HepG2 (cell line): Measurements from ENCODE around the gene ADIRF. TPM values are rescaled to one million over a fixed set of nuclear protein-coding genes. Genes with fewer than 3 reads are reported as not detected.
A peak's percentile ranks its signal among the peaks of the same experiment; 100 is the strongest.

Experiments
- ATAC-seq: fragments of 200-7000 bp; cut with Tn5 transposase; 3 replicates; pipeline ENCODE4 v1.9.1; 2020; ENCODE audit warnings: mild to moderate bottlenecking, moderate library complexity
- BruUV-seq: library from RNA; stranded (reverse); fragments of 400-500 nt; replicated peaks from 2 replicates; lab custom pipeline; 2021; lab: Mats Ljungman, UMichigan
- CTCF ChIA-PET: fragments of 300-600 bp; formaldehyde crosslinking; extraction: SDS; loops from one replicate; lab custom pipeline; 2021; ENCODE audit warnings: low total read pairs, inconsistent platforms, low intra/inter-chr PET ratio; lab: Yijun Ruan, JAX
- POLR2A ChIA-PET: fragments of 350-600 bp; sonication (Branson Sonifier 250); formaldehyde crosslinking; loops from one replicate; lab custom pipeline; 2020; ENCODE audit warnings: antibody characterized with exemption, inconsistent platforms; lab: Yijun Ruan, JAX
- DNase-seq: peaks from one replicate; pipeline ENCODE4 v3.0.0-alpha.2; 2015; ENCODE audit warnings: low spot score
- FAIRE-seq: peaks from 3 replicates; lab custom pipeline; 2011; peaks lifted over from hg19 to GRCh38; lab: Jason Lieb, UNC
- H2AFZ ChIP-seq: one replicate; pipeline ENCODE4 v1.6.1; 2011; ENCODE audit warnings: low read length, inconsistent platforms
- H3K27ac ChIP-seq: fragments of 300-600 bp; 3 replicates; pipeline ENCODE4 v1.8.0; 2011; ENCODE audit warnings: mixed run types, mild to moderate bottlenecking, mixed read lengths, low read length, inconsistent platforms; ENCODE audit not compliant: insufficient read depth; ENCODE audit errors: extremely low read length
- H3K27me3 ChIP-seq, 2 experiments: fragments of 200-600 bp in 1 of 2; 2 replicates in 1 of 2; 3 replicates in 1 of 2; pipeline versions ENCODE4 v1.6.0 to v1.8.0; 2011; ENCODE audit warnings: low read length in 2 of 2, mild to moderate bottlenecking in 2 of 2, moderate library complexity in 2 of 2, inconsistent platforms in 1 of 2; ENCODE audit not compliant: insufficient read depth in 2 of 2, control insufficient read depth in 1 of 2
- H3K36me3 ChIP-seq, 2 experiments: fragments of 200-600 bp in 1 of 2; replicated peaks in 1 of 2; 2 replicates in 1 of 2; 3 replicates in 1 of 2; pipeline versions ENCODE4 v1.5.1 to v1.8.0; 2011; ENCODE audit warnings: low read length in 2 of 2, inconsistent platforms in 1 of 2; ENCODE audit not compliant: insufficient read depth in 2 of 2, control insufficient read depth in 1 of 2
- H3K4me1 ChIP-seq: 2 replicates; pipeline ENCODE4 v1.5.1; 2012; ENCODE audit warnings: low read length, inconsistent platforms; ENCODE audit not compliant: insufficient read depth
- H3K4me2 ChIP-seq: 2 replicates; pipeline ENCODE4 v1.6.0; 2011; ENCODE audit warnings: low read depth, low read length, inconsistent platforms
- H3K4me3 ChIP-seq, 3 experiments: fragments of 200-600 bp in 1 of 3; sonication (generic), shearing (Covaris generic) in 1 of 3; replicated peaks in 1 of 3; 2 replicates each; pipeline ENCODE4 v1.5.1; 2011 to 2016; ENCODE audit warnings: low read length in 3 of 3, inconsistent platforms in 2 of 3, low read depth in 2 of 3, mild to moderate bottlenecking in 2 of 3, control low read depth in 1 of 3, mixed read lengths in 1 of 3; ENCODE audit not compliant: insufficient read depth in 1 of 3
- H3K79me2 ChIP-seq: one replicate; pipeline ENCODE4 v1.6.1; 2011; ENCODE audit warnings: low read length, inconsistent platforms; ENCODE audit not compliant: insufficient read depth
- H3K9ac ChIP-seq: 2 replicates; pipeline ENCODE4 v1.6.0; 2011; ENCODE audit warnings: mild to moderate bottlenecking, low read depth, low read length, inconsistent platforms; ENCODE audit not compliant: insufficient read depth
- H3K9me3 ChIP-seq: 2 replicates; pipeline ENCODE4 v1.5.1; 2012; ENCODE audit warnings: mild to moderate bottlenecking, low read length
- H4K20me1 ChIP-seq: 2 replicates; pipeline ENCODE4 v1.6.0; 2011; ENCODE audit warnings: inconsistent platforms, mild to moderate bottlenecking, low read length, moderate library complexity; ENCODE audit not compliant: insufficient read depth
- ARNT2 ChIP-seq: sonication (generic); formaldehyde crosslinking; IDR thresholded peaks from 2 replicates; pipeline ENCODE4 v1.8.0; 2022; ENCODE audit warnings: mild to moderate bottlenecking, low read depth, missing genetic modification reagents, moderate library complexity
- ATF7 ChIP-seq, 2 experiments: fragments of 450-650 bp in 1 of 2; sonication (generic) in 1 of 2; formaldehyde crosslinking in 1 of 2; IDR thresholded peaks; 2 replicates each; pipeline versions ENCODE4 v1.4.0 to v1.6.1; 2016 to 2020; ENCODE audit warnings: antibody characterized with exemption in 1 of 2, mild to moderate bottlenecking in 1 of 2, missing genetic modification reagents in 1 of 2
- BORCS8-MEF2B ChIP-seq: sonication (generic); formaldehyde crosslinking; IDR thresholded peaks from 2 replicates; pipeline ENCODE4 v1.8.0; 2022; ENCODE audit warnings: mild to moderate bottlenecking, missing genetic modification reagents
- GATA4 ChIP-seq: sonication (generic); IDR thresholded peaks from 2 replicates; pipeline ENCODE4 v1.6.1; 2016; ENCODE audit warnings: antibody characterized with exemption, low read depth, borderline replicate concordance
- MAFG ChIP-seq: sonication (generic); formaldehyde crosslinking; IDR thresholded peaks from 2 replicates; pipeline ENCODE4 v1.5.1; 2020; ENCODE audit warnings: mild to moderate bottlenecking, missing genetic modification reagents
- PHF5A ChIP-seq: IDR thresholded peaks from one replicate; pipeline ENCODE4 v1.6.1; 2018; ENCODE audit warnings: low read depth, missing genetic modification reagents; ENCODE audit not compliant: unreplicated experiment
- ZNF644 ChIP-seq: IDR thresholded peaks from 2 replicates; pipeline ENCODE4 v1.6.1; 2016; ENCODE audit warnings: low read depth
- ZNF768 ChIP-seq: sonication (generic); formaldehyde crosslinking; IDR thresholded peaks from 2 replicates; pipeline ENCODE4 v1.4.0; 2020; ENCODE audit warnings: missing genetic modification reagents
- ZNF776 ChIP-seq: sonication (generic); formaldehyde crosslinking; IDR thresholded peaks from 2 replicates; pipeline ENCODE4 v1.4.0; 2020; ENCODE audit warnings: mild to moderate bottlenecking, missing genetic modification reagents
- WGBS: methylation state at CpG from one replicate; pipeline ENCODE4 v1.1.6; 2017; ENCODE audit warnings: low lambda C conversion rate; 5-methylcytosine and 5-hydroxymethylcytosine counted together
- in situ Hi-C: cut with HindIII; loops from 2 replicates; pipeline ENCODE4 v1.10.0; 2017; ENCODE audit warnings: low pct_unique_long_range_greater_than_20kb; ENCODE audit not compliant: extremely low pct_ligation_motif_present
- intact Hi-C: fragments of 100-400 bp; cut with micrococcal nuclease; formaldehyde crosslinking; loops from one replicate; pipeline ENCODE4 v1.10.0; 2022; ENCODE audit not compliant: unreplicated experiment
- polyA plus RNA-seq, 8 experiments: library from polyadenylated mRNA; depleted of rRNA in 3 of 8; stranded (reverse) in 7 of 8; unstranded in 1 of 8; fragments of >200 nt; fragmentation: Illumina TruSeq in 4 of 8; extraction: Trizol in 4 of 8; gene quantifications; 2 replicates each; pipeline versions ENCODE4 v1.2.1 to v1.2.3, GENCODE V29; 2011 to 2016; ENCODE audit warnings: low read depth in 4 of 8, missing spikeins in 1 of 8, mixed read lengths in 1 of 8; ENCODE audit not compliant: insufficient read depth in 1 of 8
- total RNA-seq, 5 experiments: library from RNA; depleted of rRNA; stranded (reverse); fragments of >200 nt; fragmentation: Illumina TruSeq; extraction: Trizol; gene quantifications; 2 replicates each; pipeline ENCODE4 v1.2.3, GENCODE V29; 2016; ENCODE audit warnings: low read depth in 1 of 5

The ADIRF gene
- total and polyA plus RNA-seq, 2 of the 13 experiments (the other 11 are each of a cell fraction or from before 2014, with no cell fraction given), result 0.13 to 0.40 TPM

GRCh38 chr10:86957471-86958115, 10.7 kb upstream of the ADIRF start, which contains the start of gene MMRN2:
Gene MMRN2, minus strand, starts transcription at chr10:86957615. Its CDS starts 74 bp downstream, at chr10:86957541.
- intact Hi-C loops, result no loop called here
- TF ChIP-seq ZNF776 (CRISPR knock-in tag), result no peak
- TF ChIP-seq ATF7 (IDR thresholded peaks at IDR 0.05), result no peak
- TF ChIP-seq ATF7 (CRISPR knock-in tag; IDR thresholded peaks at IDR 0.05), result 0 out of 2 replicates have a peak, but pooled peaks have one; percentile 27
- TF ChIP-seq BORCS8-MEF2B (CRISPR knock-in tag), result no peak
- no peak for TF ChIP-seq MAFG (CRISPR knock-in tag)
- TF ChIP-seq, all 625 proteins: peak for 1
- Histone ChIP-seq H3K27me3 (peaks cover 7 to 71% of the 10 kb centered on the region in 2 experiments), H3K36me3 (no peaks in the 10 kb centered on the region), H3K9ac (no peak within 1 kb of the TSS), H4K20me1 (no peaks in the 10 kb centered on the region), H2AFZ (no peak within 1 kb of the TSS), H3K4me2 (peak within 1 kb of the TSS; percentile 73; the same call in 1 of the 2 replicates), H3K4me1 (peaks cover 59% of the 10 kb centered on the region), H3K27ac (no peak within 1 kb of the TSS), H3K4me3 (peak within 1 kb of the TSS in 1 of 3 experiments; percentile 66; a peak in 1 of 6 replicates), H3K9me3 (no peaks in the 10 kb centered on the region), H3K79me2 (no peaks in the 10 kb centered on the region)
- ATAC-seq, result no peak
- 12% methylated on average over 6 of the region's 9 CpGs for WGBS
- DNase-seq, result no peak
- CTCF ChIA-PET, result no interaction called here
- BruUV-seq, result no TSS peak
- in situ Hi-C loops, result no loop called here
- POLR2A ChIA-PET, result no interaction called here
- FAIRE-seq, result no peak

- TF ChIP-seq GATA4, result no peak
- no peak for TF ChIP-seq PHF5A (CRISPR knock-in tag)
- no peak for TF ChIP-seq ZNF644 (CRISPR knock-in tag)
- peak; percentile 40; the same call in 1 of the 2 replicates for TF ChIP-seq ZNF768 (CRISPR knock-in tag)
- TF ChIP-seq ARNT2 (CRISPR knock-in tag), result no peak
Observed at GRCh38 chr10:86958116-86958900, 10.0 kb upstream of the ADIRF start, which contains the start of gene SNCG. Gene SNCG, plus strand, starts transcription at chr10:86958599. Its CDS starts 99 bp downstream, at chr10:86958698.

More at GRCh38 chr10:86958116-86958900, 10.0 kb upstream of the ADIRF start, which contains the start of gene SNCG:
- Histone ChIP-seq H3K79me2 (no peaks in the 10 kb centered on the region), H3K4me2 (peak within 1 kb of the TSS; percentile 73), H4K20me1 (no peaks in the 10 kb centered on the region), H3K27me3 (peaks cover 9 to 74% of the 10 kb centered on the region in 2 experiments), H3K36me3 (no peaks in the 10 kb centered on the region), H3K4me3 (peak within 1 kb of the TSS in 2 of 3 experiments; percentile 7 to 66; a peak in 1 of 6 replicates), H3K9me3 (no peaks in the 10 kb centered on the region), H3K4me1 (peaks cover 59% of the 10 kb centered on the region), H3K9ac (no peak within 1 kb of the TSS), H3K27ac (no peak within 1 kb of the TSS), H2AFZ (no peak within 1 kb of the TSS)
- in situ Hi-C loops (no loop called here), intact Hi-C loops (no loop called here)
- ATAC-seq (peak; percentile 15), FAIRE-seq (no peak), DNase-seq (no peak)
- BruUV-seq, result no TSS peak
- WGBS, result 57% methylated on average over 6 of the region's 22 CpGs
- POLR2A ChIA-PET, result no interaction called here
- CTCF ChIA-PET, result interaction anchor here (1.2 kb wide), 1 partner anchor 19 kb away, joined by 3 read pairs; no protein-coding TSS in a partner anchor
